Measurements from ENCODE around the gene CHST12.

GRCh38 chr7:2459674-2460073, 56.3 kb downstream of the CHST12 start:
- TF ChIP-seq, protein P1, sequence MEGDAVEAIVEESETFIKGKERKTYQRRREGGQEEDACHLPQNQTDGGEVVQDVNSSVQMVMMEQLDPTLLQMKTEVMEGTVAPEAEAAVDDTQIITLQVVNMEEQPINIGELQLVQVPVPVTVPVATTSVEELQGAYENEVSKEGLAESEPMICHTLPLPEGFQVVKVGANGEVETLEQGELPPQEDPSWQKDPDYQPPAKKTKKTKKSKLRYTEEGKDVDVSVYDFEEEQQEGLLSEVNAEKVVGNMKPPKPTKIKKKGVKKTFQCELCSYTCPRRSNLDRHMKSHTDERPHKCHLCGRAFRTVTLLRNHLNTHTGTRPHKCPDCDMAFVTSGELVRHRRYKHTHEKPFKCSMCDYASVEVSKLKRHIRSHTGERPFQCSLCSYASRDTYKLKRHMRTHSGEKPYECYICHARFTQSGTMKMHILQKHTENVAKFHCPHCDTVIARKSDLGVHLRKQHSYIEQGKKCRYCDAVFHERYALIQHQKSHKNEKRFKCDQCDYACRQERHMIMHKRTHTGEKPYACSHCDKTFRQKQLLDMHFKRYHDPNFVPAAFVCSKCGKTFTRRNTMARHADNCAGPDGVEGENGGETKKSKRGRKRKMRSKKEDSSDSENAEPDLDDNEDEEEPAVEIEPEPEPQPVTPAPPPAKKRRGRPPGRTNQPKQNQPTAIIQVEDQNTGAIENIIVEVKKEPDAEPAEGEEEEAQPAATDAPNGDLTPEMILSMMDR (IDR thresholded peaks at IDR 0.05; ENCODE audit: insufficient read depth, low read length), result no peak
- no peak for TF ChIP-seq POLR2AphosphoS5 (IDR thresholded peaks at IDR 0.05; ENCODE audit: low read depth)
- TF ChIP-seq REST (IDR thresholded peaks at IDR 0.05; ENCODE audit: insufficient replicate concordance, low read depth), result no peak
- no peak for TF ChIP-seq GABPA (IDR thresholded peaks at IDR 0.05; ENCODE audit: low read depth)
